GM18867 (cell line): ENCODE measurements around the gene HCFC1.
"Not testable (repeated sequence)": the region's sequence is repeated elsewhere in the genome, so short reads cannot be mapped to it uniquely, and the experiment has no call there.

Experiments used
- ATAC-seq: cut with Tn5 transposase; IDR thresholded peaks from one replicate; pipeline ENCODE4 v1.9.1; 2021; ENCODE audit warnings: mild to moderate bottlenecking, moderate library complexity; ENCODE audit not compliant: unreplicated experiment

The HCFC1 gene

GRCh38 chrX:154010330-154011087, 38.9 kb upstream of the HCFC1 start:
- ATAC-seq, result no peak

- ATAC-seq, result no peak
Observed at GRCh38 chrX:154008521-154008920, 36.9 kb upstream of the HCFC1 start.

- ATAC-seq, result no peak
Observed at GRCh38 chrX:154006947-154007346, 35.3 kb upstream of the HCFC1 start.

- ATAC-seq, result no peak
Observed at GRCh38 chrX:154004315-154004714, 32.7 kb upstream of the HCFC1 start.

- ATAC-seq, result peak; percentile 43
Observed at GRCh38 chrX:154002215-154002719, 30.6 kb upstream of the HCFC1 start.

GRCh38 chrX:154000051-154000450, 28.4 kb upstream of the HCFC1 start:
- ATAC-seq, result no peak

GRCh38 chrX:153999359-154000037, 27.9 kb upstream of the HCFC1 start:
- no peak for ATAC-seq

GRCh38 chrX:153995504-153995903, 23.9 kb upstream of the HCFC1 start:
- ATAC-seq, result no peak

- not testable (repeated sequence) for ATAC-seq
Observed at GRCh38 chrX:153994398-153994797, 22.8 kb upstream of the HCFC1 start.

GRCh38 chrX:153993978-153994377, 22.4 kb upstream of the HCFC1 start:
- ATAC-seq, result no peak

- ATAC-seq, result no peak
Observed at GRCh38 chrX:153993079-153993478, 21.5 kb upstream of the HCFC1 start.

- no peak for ATAC-seq
Observed at GRCh38 chrX:153992180-153992579, 20.6 kb upstream of the HCFC1 start.

- ATAC-seq, result no peak
Observed at GRCh38 chrX:153991013-153991580, 19.5 kb upstream of the HCFC1 start.

GRCh38 chrX:153989973-153990655, 18.5 kb upstream of the HCFC1 start:
- no peak for ATAC-seq

- ATAC-seq, result no peak
Observed at GRCh38 chrX:153988493-153988892, 16.9 kb upstream of the HCFC1 start.

- ATAC-seq, result no peak
Observed at GRCh38 chrX:153984351-153985178, 12.9 kb upstream of the HCFC1 start.

- no peak for ATAC-seq
Observed at GRCh38 chrX:153983321-153983801, 11.7 kb upstream of the HCFC1 start.

GRCh38 chrX:153981771-153982533, 10.3 kb upstream of the HCFC1 start:
- no peak for ATAC-seq

GRCh38 chrX:153981231-153981630, 9.6 kb upstream of the HCFC1 start:
- ATAC-seq, result no peak

GRCh38 chrX:153980394-153980793, 8.8 kb upstream of the HCFC1 start:
- ATAC-seq, result peak; percentile 76
